Progenitor cell of endocrine pancreas (in vitro differentiated cells): ENCODE results near the gene OR2V1. TPM values are rescaled to one million over a fixed set of nuclear protein-coding genes. Genes with fewer than 3 reads are reported as not detected.

Experiments
- DNase-seq: peaks from one replicate; pipeline ENCODE4 v3.0.0; 2021; ENCODE audit warnings: low spot score; ENCODE audit not compliant: unreplicated experiment
- H3K27ac Mint-ChIP-seq: 2 replicates; pipeline ENCODE4 v1.8.0; 2021; ENCODE audit warnings: mild to moderate bottlenecking, moderate library complexity, mixed read lengths
- H3K27me3 Mint-ChIP-seq: 2 replicates; pipeline ENCODE4 v1.8.0; 2021; ENCODE audit warnings: mixed read lengths
- H3K36me3 Mint-ChIP-seq: 2 replicates; pipeline ENCODE4 v1.8.0; 2022; ENCODE audit warnings: mixed read lengths; ENCODE audit not compliant: insufficient read depth
- H3K4me1 Mint-ChIP-seq: 2 replicates; pipeline ENCODE4 v1.8.0; 2021; ENCODE audit warnings: low read depth, mixed read lengths
- H3K4me3 Mint-ChIP-seq: 2 replicates; pipeline ENCODE4 v1.8.0; 2021; ENCODE audit warnings: low read depth, mild to moderate bottlenecking, moderate library complexity, mixed read lengths
- H3K9me3 Mint-ChIP-seq: 2 replicates; pipeline ENCODE4 v1.8.0; 2021; ENCODE audit warnings: low read depth, mixed read lengths
- CTCF ChIP-seq: fragments of 200-600 bp; sonication (generic); IDR thresholded peaks from one replicate; pipeline ENCODE4 v1.5.0; 2021; ENCODE audit warnings: antibody characterized with exemption, mild to moderate bottlenecking; ENCODE audit not compliant: unreplicated experiment
- total RNA-seq: library from RNA; stranded (reverse); gene quantifications from 2 replicates; pipeline ENCODE4 v1.2.1, GENCODE V29; 2021

The OR2V1 gene
- total RNA-seq, 1 donor from 2014 or later = not detected

GRCh38 chr5:181129601-181130000 lies 1.4 kb downstream of the OR2V1 start:
- peaks cover 83% of the 10 kb centered on the region for H3K27me3 Mint-ChIP-seq
- H3K9me3 Mint-ChIP-seq = no peaks in the 10 kb centered on the region
- H3K36me3 Mint-ChIP-seq = no peaks in the 10 kb centered on the region
- H3K4me1 Mint-ChIP-seq = no peaks in the 10 kb centered on the region
- TF ChIP-seq CTCF = no peak
- DNase-seq = no peak
- no peak overlapping the region for H3K27ac Mint-ChIP-seq
- no peak overlapping the region for H3K4me3 Mint-ChIP-seq

- Mint-ChIP-seq H3K4me3 (no peak overlapping the region), H3K27me3 (peaks cover 85% of the 10 kb centered on the region), H3K9me3 (no peaks in the 10 kb centered on the region), H3K27ac (no peak overlapping the region), H3K4me1 (no peaks in the 10 kb centered on the region), H3K36me3 (no peaks in the 10 kb centered on the region)
- DNase-seq = no peak
- TF ChIP-seq CTCF = no peak
Measured at GRCh38 chr5:181127907-181128626, 2.9 kb downstream of the OR2V1 start.

- peaks cover 85% of the 10 kb centered on the region for H3K27me3 Mint-ChIP-seq
- no peak overlapping the region for H3K4me3 Mint-ChIP-seq
- no peaks in the 10 kb centered on the region for H3K9me3 Mint-ChIP-seq
- H3K36me3 Mint-ChIP-seq = no peaks in the 10 kb centered on the region
- H3K27ac Mint-ChIP-seq = no peak overlapping the region
- no peaks in the 10 kb centered on the region for H3K4me1 Mint-ChIP-seq
- no peak for DNase-seq
- TF ChIP-seq CTCF = no peak
Measured at GRCh38 chr5:181127456-181127855, 3.5 kb downstream of the OR2V1 start.

- no peak overlapping the region for H3K27ac Mint-ChIP-seq
- H3K4me3 Mint-ChIP-seq = no peak overlapping the region
- H3K27me3 Mint-ChIP-seq = peaks cover 85% of the 10 kb centered on the region
- H3K9me3 Mint-ChIP-seq = no peaks in the 10 kb centered on the region
- TF ChIP-seq CTCF = no peak
- no peak for DNase-seq
- H3K36me3 Mint-ChIP-seq = no peaks in the 10 kb centered on the region
- no peaks in the 10 kb centered on the region for H3K4me1 Mint-ChIP-seq
Measured at GRCh38 chr5:181126841-181127240, 4.1 kb downstream of the OR2V1 start.

GRCh38 chr5:181124526-181124925 lies 6.4 kb downstream of the OR2V1 start:
- TF ChIP-seq CTCF = no peak
- Mint-ChIP-seq H3K36me3 (no peaks in the 10 kb centered on the region), H3K27me3 (peaks cover 88% of the 10 kb centered on the region), H3K9me3 (no peaks in the 10 kb centered on the region), H3K4me3 (no peak overlapping the region), H3K4me1 (no peaks in the 10 kb centered on the region), H3K27ac (no peak overlapping the region)
- DNase-seq = no peak
